Measurements from ENCODE around the gene PLA2G4B. TPM values are rescaled to one million over a fixed set of nuclear protein-coding genes. Genes with fewer than 3 reads are reported as not detected.

The PLA2G4B gene
- polyA plus RNA-seq, 1 donor: 7.8 TPM

DNA sequence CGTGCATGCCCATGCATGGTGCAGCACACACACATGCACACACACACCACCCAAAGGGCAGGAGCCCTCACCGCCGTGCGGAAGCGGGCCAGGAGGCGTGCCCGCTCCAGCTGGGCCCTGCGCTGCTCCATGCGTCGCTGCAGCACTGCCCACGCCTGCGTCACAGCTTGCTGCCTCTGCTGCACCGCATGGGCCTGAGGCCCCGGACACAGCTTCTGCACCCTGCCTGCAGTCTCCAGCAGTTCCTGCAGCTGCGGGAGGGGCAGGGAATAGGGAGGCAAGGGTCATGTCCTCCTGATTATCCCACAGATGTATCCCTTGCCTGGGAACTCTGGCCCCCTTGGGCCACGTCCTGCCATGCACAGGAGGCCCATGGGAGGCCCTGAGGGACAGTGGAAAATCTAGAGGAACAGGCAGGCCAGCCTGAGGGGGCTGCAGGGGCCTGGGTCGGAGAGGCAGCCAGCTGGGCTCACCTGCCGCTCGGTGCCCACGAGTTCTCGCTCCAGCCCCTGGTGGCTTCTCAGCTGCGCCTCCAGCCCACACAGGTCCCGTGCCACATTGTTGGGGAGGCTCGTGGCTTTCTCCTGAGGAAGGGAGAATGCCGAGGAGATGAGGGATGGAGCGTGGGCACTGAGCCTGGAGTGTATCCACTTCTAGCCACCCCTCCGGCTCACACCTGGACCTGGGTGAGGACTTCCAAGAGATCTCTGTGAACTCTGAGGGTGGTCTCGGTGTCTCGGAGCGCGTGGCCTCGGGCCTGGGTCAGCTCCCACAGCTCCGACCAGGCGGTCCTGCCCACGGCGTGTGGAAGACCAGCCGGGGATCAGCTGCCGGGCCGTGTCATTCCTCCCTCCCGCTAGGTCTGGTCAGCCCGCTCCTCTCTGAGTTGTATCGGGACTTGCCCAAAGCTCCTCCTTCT, 31.4 kb downstream of the PLA2G4B start:
- DNase-seq (ENCODE audit: low read depth): no peak

DNA sequence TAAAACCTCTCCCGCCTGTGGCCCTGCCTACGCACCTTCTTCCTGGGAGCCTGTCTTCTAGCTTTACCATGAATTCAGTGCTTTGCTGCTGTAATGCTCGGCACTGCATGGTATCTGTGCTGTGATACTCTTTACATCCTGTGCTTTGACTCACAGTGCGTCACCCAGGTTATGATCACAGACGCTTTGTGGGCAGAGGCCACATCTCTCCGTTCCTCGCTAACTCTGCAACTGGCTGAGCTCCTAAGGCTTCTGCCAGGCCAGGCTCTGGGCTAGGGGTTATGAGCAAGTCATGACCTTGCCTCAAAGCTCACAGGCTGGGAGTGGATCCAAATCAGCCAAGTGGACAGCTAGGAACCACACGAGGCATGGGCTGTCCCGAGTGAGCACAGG, 32.0 kb downstream of the PLA2G4B start:
- no peak for DNase-seq (ENCODE audit: low read depth)

DNA sequence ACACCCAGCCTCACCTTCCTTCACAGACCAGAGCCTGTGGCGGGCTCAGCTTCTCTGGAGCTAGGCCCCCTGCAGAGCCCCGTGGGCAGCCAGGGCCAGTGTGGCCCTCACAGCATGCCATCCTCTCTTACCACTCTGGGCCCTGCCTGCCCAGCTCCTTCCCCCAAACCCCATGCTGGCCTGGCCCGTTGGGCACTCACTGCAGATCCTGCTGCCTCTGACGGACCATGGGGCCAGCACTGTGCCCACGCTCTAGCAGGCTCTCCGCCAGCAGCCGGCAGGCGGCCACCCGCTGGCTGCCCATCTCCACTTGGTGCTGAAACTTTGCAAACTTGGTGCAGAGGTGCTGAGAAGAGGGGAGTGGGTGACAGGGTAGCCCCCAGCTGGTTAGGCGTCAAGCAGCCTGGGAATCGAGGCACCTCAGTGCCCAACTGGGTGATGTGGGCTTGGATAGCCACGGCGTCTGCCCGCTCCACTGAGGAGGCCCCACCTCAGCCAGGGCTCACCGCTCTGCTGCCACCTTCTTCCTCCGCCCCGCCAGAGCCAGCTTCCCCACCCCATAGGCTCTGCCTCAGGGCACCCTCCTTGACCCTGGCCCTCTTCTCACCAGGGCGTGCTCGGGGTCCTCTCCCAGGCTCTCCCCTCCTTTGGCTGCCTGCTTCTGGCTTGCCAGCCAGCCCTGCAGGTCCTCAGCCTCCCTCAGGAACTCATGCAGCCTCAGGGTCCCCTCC, 32.7 kb downstream of the PLA2G4B start:
- no peak for DNase-seq (ENCODE audit: low read depth)

DNA sequence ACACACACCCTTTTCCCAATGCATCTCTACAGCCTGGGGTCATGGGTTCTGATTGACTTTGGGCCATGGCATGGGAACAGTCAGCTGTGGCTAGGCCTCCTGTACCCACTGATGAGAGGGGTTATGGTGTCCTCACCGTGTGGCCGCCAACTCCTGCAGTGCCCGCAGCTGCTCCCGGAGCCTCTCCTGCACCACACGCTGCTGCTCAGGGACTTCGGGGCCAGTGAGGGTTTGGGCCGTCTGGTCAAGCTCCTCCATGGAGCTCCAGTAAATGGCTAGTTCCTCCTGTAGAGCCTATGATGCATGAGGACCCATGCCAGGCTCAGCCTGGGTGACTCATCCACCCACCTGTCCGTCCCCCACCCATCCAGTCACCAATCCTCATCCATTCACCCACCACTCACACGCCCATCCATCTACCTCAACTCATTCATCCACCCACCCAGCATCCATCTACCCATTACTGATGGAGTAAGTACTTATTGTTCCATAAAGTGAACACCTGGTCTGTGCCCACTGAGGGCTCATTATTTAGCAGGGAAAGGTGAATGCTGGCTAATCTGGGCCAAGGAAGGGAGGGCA, 33.6 kb downstream of the PLA2G4B start:
- no peak for DNase-seq (ENCODE audit: low read depth)

DNA sequence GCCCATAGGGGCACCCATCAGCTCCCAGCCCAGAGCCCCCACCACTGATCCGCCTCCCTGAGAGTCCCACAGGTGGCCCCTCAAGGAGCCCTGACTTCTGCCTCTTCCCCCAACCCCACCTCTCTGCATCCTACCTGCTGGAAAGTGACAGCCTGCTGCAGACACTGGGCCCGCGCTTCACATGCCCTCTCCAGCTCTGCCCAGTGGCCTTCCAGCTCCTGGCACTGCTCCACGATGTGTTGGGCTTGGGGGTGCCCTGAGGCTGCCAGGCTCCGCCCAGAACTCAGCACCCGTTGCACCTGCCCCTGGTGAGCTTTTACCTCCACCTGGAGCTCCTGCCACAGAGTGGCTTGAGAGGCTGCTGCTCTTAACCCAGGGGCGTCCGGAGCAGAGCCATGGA, 35.1 kb downstream of the PLA2G4B start:
- no peak for DNase-seq (ENCODE audit: low read depth)

DNA sequence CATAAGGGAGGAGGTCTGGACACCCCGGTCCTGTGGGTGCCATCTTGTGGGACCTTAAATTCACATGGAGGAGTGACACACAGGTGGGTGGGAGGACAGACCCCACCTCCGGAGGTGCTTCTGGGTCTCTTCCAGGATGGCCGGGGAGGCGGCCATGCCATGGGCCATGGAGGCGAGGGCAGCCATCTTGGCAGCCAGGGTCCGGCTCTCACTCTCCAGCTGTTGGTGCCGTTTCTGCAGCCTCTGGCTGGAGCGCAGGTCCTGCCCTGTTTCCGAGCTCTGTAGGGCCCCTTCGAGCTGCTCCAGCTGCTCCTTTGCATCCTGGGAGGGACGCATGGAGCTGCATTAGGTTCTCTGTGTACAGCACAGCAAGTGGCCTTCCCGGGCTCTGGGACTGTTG, 36.1 kb downstream of the PLA2G4B start:
- DNase-seq (ENCODE audit: low read depth): no peak

DNA sequence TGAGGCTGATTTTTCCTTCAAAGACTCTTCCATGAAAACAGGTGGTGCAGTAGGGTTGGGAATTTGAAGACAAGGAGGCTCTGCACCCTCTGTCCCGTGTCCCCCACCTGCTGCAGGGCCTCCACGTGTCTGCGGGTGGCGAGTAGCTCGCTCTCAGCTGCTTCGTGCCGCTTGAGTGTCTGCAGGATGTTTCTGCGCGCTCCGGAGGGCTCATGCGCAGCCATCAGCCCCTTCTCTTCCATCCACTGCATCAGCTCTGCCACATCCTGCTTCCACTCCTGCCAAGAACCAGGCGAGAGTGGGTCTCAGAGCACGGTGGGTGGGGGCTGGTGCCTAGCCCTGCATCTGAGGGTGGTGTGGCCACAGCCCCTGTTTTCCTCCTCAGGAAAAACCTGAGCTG, 37.4 kb downstream of the PLA2G4B start:
- no peak for DNase-seq (ENCODE audit: low read depth)

DNA sequence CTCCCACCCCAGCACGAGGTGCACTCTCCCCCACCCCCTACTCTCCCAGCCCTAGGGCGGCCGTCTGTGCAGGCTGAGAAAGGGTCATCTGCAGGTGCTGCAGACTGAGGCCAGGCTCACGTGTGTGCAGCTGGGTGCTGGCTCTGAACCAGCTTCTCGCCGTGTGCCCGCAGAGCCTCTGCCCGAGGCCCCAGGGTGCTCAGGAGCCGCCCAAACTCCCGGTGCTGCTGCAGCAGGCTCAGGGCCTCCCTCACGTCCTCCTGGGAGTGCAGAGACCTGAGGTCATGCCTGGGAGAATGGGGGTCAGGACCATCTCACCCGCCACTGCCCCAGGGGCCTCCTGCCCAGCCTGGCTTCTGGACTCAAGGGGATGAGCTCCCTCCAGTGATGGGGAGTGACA, 38.0 kb downstream of the PLA2G4B start:
- no peak for DNase-seq (ENCODE audit: low read depth)

DNA sequence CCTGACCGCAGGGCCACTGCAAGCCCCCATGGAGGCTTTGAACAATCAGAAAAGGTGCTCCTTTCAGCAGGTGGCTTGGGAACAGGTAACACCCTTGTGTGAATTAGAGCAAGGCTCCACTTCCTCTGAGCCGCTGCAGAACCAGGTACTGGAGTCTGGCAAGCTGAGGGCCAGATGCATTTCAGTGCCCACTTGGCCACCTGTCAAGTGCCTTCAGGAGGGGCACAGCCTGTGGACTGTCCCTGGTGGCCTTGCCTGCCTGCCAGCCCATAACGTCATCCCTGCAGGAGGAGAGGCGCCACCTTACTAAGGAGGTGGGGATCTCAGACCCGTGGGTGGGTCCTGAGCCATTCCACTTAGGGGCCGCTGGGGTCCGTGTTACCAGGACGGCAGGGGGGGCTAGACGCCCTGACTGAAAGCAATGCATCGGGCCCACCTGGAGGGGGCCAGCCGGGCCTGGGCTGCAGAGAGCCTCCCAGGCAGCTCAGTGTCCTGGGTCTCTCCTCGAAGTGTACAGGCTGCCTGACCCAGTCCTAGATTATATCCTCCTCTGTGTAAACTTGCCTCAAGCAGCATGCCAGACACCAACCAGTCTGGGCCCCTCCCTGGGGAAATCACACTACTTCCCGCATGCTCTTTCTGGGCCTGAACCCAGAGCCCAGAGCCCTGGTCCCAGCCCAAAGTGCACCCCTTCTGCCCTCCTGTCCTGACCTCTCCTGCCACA, 39.1 kb downstream of the PLA2G4B start:
- DNase-seq (ENCODE audit: low read depth): no peak

DNA sequence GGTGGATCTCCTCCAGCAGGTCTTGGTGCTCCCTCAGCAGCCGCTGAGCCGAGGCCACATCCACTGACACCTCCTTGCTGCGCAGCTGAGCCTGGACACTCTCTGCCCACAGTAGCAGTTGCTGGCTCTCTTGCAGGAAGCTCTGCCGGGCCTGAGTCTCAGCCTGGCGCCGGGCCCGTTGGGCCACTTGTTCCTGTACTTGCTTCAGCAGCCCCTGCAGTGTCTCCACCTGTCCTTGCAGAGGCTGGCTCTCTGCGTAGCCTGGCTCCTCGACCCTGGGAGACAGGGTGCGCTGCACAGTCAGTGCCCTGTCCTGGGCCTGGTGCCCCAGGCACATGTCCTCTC, 39.7 kb downstream of the PLA2G4B start:
- no peak for DNase-seq (ENCODE audit: low read depth)

DNA sequence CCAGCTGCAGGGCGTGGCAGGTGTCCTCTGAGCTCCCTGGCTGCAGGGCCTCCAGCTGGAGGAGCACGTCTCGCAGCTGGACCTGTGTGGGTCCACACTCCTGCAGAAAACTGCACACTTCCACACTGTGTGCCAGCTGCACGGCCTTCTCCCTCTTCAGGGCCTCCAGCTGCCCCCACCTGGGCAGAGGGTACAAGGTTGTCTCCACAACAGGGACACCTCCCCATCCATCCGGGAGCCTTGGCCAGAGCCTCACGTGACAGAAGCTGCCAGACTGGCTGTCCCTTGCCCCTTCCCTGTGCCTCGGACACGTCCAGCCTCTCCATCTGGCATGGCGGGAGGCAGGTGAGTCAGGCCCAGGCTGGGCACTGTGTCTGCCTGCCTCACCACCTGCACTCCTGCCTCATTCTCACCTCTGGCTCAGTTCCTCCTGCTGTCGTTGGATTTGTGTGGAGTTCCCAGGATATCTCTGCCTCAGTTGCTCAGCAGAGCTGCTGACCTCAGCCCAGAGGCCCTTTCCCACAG, 40.7 kb downstream of the PLA2G4B start:
- DNase-seq (ENCODE audit: low read depth): no peak

DNA sequence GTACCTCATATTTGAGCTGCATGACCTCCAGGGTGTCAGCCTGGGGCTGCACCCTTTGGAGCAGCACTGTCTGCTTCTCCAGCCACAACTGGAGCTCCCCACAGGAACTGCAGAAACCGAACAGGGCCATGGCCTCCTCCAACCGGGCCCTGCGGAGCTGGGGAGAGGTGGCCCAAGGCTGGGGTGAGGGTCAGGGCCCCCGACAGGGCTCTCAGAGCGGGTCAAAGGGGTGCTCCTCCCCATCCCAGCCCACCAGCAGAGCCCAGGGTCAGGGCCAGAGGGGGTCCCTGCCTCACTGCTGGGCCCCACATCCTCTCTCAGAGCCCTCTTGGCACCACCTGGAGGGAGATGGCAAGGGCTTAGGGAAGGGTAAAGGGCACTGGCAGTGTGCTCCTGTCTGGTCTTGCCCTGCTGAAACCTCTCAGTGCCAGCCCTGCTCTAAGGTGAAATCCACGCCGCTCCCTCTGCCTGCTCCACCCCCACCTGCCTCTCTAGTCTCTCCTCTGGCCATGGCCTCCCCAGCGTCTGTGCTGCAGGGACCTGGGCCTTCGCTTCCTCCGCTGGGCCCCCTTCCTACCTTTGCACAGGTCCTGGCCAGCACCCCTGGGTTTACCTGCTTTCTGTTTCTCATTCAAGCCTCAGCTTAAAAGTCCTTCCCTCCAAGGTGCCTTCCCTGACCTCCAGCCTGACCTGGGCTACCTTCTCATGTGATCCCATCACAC, 41.7 kb downstream of the PLA2G4B start:
- no peak for DNase-seq (ENCODE audit: low read depth)

DNA sequence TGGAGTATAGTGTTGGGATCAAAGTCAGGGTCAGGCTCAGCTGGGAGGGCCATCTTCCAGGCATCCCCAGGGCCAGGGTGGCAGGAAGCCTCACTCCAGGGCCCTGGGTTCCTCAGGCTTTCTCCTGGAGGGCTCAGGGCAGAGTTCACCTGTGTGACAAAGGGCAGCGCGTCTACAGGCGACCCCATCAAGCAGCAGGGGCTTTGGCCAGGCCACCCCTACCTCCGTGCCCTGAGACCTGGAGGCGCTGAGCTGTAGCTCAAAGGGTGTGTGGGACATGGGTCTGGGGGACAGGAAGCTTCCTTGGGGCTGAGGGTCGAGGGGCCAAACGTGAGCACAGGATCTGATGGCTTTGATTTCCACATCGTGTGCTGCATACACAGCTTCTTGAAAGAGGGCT, 42.4 kb downstream of the PLA2G4B start:
- DNase-seq (ENCODE audit: low read depth): no peak

DNA sequence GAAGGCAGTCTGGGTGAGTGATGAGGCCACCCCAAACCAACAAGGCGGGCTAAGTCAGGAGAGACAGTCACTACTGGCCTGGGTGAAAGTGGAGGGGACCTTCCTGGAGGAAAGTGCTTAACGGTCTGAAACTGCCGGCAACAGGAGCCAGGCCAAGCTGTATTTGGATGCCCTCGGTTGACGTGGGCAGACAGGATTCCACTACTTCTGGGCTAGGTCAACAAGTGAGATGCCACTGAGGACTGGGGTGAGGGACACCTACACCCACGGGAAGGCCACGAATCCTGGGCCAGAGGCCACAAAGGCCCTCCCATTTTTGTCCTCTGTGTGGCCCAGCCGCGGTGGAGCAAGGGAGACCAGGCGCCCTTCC, 42.9 kb downstream of the PLA2G4B start:
- DNase-seq (ENCODE audit: low read depth): no peak

DNA sequence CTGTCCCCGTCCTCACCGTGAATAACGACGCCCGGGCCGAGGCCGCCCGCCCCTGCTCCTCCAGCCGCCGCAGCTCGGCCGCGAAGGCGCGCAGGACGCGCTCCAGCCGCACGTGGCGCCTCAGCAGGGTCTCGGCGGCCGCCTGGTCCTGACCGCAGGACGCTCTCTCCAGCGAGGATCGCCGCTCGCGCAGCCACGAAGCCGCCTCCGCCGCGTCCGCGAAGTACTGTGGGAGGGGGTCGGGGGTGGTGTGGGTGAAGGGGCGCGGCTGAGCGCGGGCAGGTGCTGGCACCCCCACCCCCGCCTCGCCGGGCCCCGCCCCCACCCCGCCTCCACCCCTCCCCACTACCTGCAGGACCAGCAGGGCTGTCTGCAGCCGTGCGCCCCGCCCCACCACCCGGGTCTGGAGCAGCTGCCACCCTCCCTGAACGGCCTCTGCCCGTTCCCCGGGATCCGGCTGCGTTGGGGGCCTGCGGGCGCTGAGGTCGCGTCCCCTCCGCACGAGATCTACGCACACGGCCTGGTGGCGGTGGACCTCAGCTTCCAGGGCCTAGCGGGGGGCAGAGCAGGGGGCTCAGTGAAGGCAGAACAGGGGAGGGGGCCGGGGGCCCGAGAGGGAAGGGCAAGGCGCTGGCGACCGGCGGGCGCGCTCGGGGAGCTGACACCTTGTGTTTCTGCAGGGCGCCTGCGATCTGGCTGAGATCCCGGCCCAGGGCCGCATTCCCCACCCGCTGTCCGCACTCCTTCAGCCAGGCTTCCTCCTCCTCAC, 43.5 kb downstream of the PLA2G4B start:
- DNase-seq (ENCODE audit: low read depth): no peak

DNA sequence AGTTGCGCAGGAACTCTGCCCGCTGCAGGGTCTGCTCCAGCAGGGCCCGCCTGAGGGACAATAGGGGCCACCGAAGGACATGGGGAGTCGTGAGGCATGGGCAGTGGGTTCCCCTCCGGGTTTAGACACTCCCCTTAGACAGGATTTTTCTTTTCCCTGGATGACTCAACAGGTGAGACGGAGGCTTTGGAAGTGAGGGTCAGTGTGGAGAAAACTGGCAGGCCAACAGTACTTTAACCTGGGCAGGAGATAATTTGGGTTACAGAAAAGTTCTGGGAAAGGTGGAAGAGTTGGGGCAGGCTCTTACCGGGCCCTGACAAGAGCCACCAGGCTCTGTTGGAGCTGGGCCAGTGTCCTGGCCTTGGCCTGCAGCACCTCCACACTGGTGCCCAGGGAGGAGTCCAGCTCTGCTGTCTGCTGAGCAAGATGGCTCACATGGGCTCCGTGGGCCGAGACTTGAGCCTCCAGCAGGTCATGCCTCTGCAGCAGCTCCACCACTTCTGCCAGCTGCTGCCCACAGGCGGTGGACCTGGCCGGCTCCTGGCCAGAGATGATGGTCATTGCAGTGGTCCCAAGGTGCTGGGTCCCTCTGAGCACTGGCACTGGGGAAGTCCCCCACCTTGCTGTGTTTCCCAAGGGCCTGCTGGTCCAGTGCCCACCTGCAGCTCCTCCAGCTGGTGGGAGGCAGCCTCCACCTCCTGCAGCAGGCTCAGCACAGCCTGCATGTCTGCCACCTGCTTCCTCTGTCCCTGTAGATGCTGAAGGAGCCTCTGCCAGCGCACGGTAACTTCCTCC, 44.2 kb downstream of the PLA2G4B start:
- no peak for DNase-seq (ENCODE audit: low read depth)

DNA sequence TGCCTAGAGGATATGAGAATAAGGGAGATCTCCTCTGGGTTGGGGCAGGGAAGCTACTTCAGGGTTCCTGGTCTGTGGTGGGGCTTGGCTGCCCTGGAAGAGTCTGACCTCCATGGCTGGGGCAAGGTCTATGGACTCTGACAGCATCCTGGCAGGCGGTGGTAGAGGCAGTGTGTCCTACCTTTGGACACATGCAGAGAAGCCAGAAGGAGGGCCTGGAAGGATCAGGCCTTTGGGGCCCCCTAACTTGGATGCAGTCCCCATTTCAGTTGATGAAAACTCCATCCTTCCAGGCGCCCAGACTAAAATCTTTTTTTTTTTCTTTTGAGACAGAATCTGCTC, 44.8 kb downstream of the PLA2G4B start:
- no peak for DNase-seq (ENCODE audit: low read depth)

DNA sequence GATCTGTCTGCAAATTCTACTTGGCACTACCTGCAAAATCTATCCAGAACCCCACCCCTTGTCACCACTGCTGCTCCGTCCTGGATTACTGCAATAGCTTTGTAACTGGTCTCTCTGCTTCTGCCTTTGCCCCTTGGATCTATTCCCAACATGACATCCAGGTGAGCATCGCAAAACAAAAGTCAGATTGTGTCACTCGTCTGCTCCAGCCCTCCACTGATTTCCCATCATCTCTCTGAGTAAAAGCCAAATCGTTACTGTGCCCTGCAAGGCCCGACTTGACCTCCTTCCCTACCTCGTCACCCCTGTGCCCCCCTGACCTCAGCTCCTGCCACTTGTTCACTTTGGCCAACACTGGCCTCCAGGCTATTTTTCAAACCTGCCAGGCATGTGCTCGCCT, 45.8 kb downstream of the PLA2G4B start:
- DNase-seq (ENCODE audit: low read depth): no peak

DNA sequence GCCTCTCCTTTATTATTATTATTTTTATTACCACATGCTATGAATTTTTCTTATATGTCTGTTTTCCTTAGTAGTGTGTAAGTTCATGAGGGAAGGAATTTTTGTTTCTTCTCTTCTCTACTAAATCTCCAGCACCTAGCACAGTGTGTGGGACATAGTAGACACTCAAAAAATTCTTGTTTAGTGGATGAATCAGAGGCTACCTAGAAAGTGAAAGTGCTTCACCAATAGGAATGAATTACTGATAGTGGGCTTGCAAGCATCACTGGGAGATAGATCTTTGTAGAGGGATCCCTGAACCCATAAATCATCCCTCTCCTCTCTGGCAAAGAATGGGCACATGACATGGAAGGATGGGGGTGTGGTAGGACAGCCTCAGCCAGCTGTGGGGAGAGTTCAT, 46.7 kb downstream of the PLA2G4B start:
- no peak for DNase-seq (ENCODE audit: low read depth)

DNA sequence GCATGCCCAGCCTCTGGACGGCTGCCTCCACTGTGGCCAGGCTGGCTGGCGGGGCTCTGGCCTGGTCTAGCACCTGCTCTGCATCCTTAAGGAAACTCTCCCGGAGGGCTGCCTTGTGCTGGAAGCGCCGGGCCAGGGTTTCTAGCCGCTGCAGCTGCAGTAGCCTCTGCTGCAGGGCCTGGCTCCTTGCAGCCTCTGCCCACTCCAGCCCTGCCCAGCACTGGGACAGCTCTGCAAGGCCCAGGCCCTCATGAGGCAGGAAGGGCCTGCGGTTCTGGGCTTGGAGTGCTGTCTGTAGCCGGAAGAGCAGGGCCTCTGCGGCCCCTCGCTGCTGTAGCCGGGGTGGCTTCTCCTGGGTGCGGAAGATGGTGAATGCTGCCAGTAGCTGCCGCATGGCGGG, 47.2 kb downstream of the PLA2G4B start:
- DNase-seq (ENCODE audit: low read depth): no peak
